SJSA1 (cell line): ENCODE measurements around the gene SPAG5. TPM values are rescaled to one million over a fixed set of nuclear protein-coding genes. Genes with fewer than 3 reads are reported as not detected.
A peak's percentile ranks its signal among the peaks of the same experiment; 100 is the strongest.
"Not testable (repeated sequence)": the region's sequence is repeated elsewhere in the genome, so short reads cannot be mapped to it uniquely, and the experiment has no call there.

ENCODE experiments used
- DNase-seq, 2 experiments: peaks; one replicate each; pipeline ENCODE4 v3.0.0-alpha.2; 2015 to 2020; ENCODE audit warnings: low spot score in 2 of 2, low read depth in 1 of 2
- H3K27ac ChIP-seq: fragments of 250-450 bp; sonication (Bioruptor Pico); 2 replicates; pipeline ENCODE4 v1.5.1; 2020; ENCODE audit warnings: mild to moderate bottlenecking, moderate library complexity
- H3K27me3 ChIP-seq: fragments of 250-450 bp; sonication (Bioruptor Pico); replicated peaks from 2 replicates; pipeline ENCODE4 v1.5.1; 2020; ENCODE audit warnings: mild to moderate bottlenecking, moderate library complexity
- H3K36me3 ChIP-seq: fragments of 250-450 bp; sonication (Bioruptor Pico); 2 replicates; pipeline ENCODE4 v1.5.1; 2020; ENCODE audit warnings: mild to moderate bottlenecking
- H3K4me1 ChIP-seq: fragments of 250-450 bp; sonication (Bioruptor Pico); replicated peaks from 2 replicates; pipeline ENCODE4 v1.6.1; 2021; ENCODE audit warnings: mild to moderate bottlenecking
- H3K4me3 ChIP-seq: fragments of 250-450 bp; sonication (Bioruptor Pico); 2 replicates; pipeline ENCODE4 v1.5.1; 2020; ENCODE audit warnings: mild to moderate bottlenecking
- H3K9me3 ChIP-seq: fragments of 250-450 bp; sonication (Bioruptor Pico); replicated peaks from 2 replicates; pipeline ENCODE4 v1.5.1; 2020; ENCODE audit warnings: mild to moderate bottlenecking
- total RNA-seq: library from RNA; depleted of rRNA; stranded (reverse); fragments of >200 nt; shearing (Covaris generic); gene quantifications from 2 replicates; pipeline ENCODE4 v1.2.3, GENCODE V29; 2014

SPAG5 gene
- total RNA-seq, 1 experiment from 2014 or later, result 108 TPM

- Histone ChIP-seq H3K27me3 (no peaks in the 10 kb centered on the region), H3K4me1 (no peaks in the 10 kb centered on the region), H3K27ac (no peak overlapping the region), H3K36me3 (peaks cover 96% of the 10 kb centered on the region), H3K4me3 (no peak overlapping the region), H3K9me3 (no peaks in the 10 kb centered on the region)
- DNase-seq, result no peak
Observed at GRCh38 chr17:28584434-28584833, 14.4 kb downstream of the SPAG5 start.

- DNase-seq, result no peak
- no peak overlapping the region for H3K27ac ChIP-seq
- no peaks in the 10 kb centered on the region for H3K4me1 ChIP-seq
- peaks cover 96% of the 10 kb centered on the region for H3K36me3 ChIP-seq
- H3K27me3 ChIP-seq, result no peaks in the 10 kb centered on the region
- H3K4me3 ChIP-seq, result no peak overlapping the region
- H3K9me3 ChIP-seq, result no peaks in the 10 kb centered on the region
Observed at GRCh38 chr17:28582513-28582912, 16.3 kb downstream of the SPAG5 start.

- Histone ChIP-seq H3K27ac (no peak overlapping the region), H3K27me3 (no peaks in the 10 kb centered on the region), H3K4me1 (peaks cover 6% of the 10 kb centered on the region; the same call in 1 of the 2 replicates), H3K9me3 (no peaks in the 10 kb centered on the region), H3K36me3 (peaks cover 92% of the 10 kb centered on the region), H3K4me3 (no peak overlapping the region)
- DNase-seq, result no peak
Observed at GRCh38 chr17:28580959-28581358, 17.9 kb downstream of the SPAG5 start.

- DNase-seq, result no peak
- no peak overlapping the region for H3K4me3 ChIP-seq
- H3K36me3 ChIP-seq, result peaks cover 88% of the 10 kb centered on the region
- no peak overlapping the region for H3K27ac ChIP-seq
- H3K27me3 ChIP-seq, result no peaks in the 10 kb centered on the region
- H3K4me1 ChIP-seq, result peaks cover 6% of the 10 kb centered on the region; the same call in 1 of the 2 replicates
- H3K9me3 ChIP-seq, result no peaks in the 10 kb centered on the region
Observed at GRCh38 chr17:28579526-28579925, 19.3 kb downstream of the SPAG5 start.

GRCh38 chr17:28578246-28579195 is 20.3 kb downstream of the SPAG5 start:
- Histone ChIP-seq H3K9me3 (no peaks in the 10 kb centered on the region), H3K36me3 (peaks cover 82% of the 10 kb centered on the region), H3K27ac (no peak overlapping the region), H3K4me3 (no peak overlapping the region), H3K4me1 (peaks cover 6% of the 10 kb centered on the region; the same call in 1 of the 2 replicates), H3K27me3 (no peaks in the 10 kb centered on the region)
- no peak for DNase-seq

GRCh38 chr17:28577466-28577824 is 21.4 kb downstream of the SPAG5 start:
- H3K4me1 ChIP-seq, result peaks cover 8% of the 10 kb centered on the region
- no peaks in the 10 kb centered on the region for H3K9me3 ChIP-seq
- no peak overlapping the region for H3K27ac ChIP-seq
- no peaks in the 10 kb centered on the region for H3K27me3 ChIP-seq
- H3K36me3 ChIP-seq, result peaks cover 71% of the 10 kb centered on the region
- no peak for DNase-seq
- H3K4me3 ChIP-seq, result no peak overlapping the region

GRCh38 chr17:28576758-28577465 is 21.9 kb downstream of the SPAG5 start, which contains the start of gene ALDOC:
Gene ALDOC (minus strand): TSS chr17:28576895. CDS start chr17:28575532, 1,363 bp downstream.
- Histone ChIP-seq H3K4me3 (no peak within 1 kb of the TSS), H3K4me1 (peaks cover 14% of the 10 kb centered on the region), H3K9me3 (no peaks in the 10 kb centered on the region), H3K27ac (no peak within 1 kb of the TSS), H3K36me3 (peaks cover 66% of the 10 kb centered on the region), H3K27me3 (no peaks in the 10 kb centered on the region)
- DNase-seq, result peak; percentile 62 to 87

- H3K27me3 ChIP-seq, DNase-seq: not testable (repeated sequence)
- H3K36me3 ChIP-seq, result peaks cover 62% of the 10 kb centered on the region
Observed at GRCh38 chr17:28576016-28576415, 22.8 kb downstream of the SPAG5 start.

GRCh38 chr17:28575126-28575795 is 23.6 kb downstream of the SPAG5 start:
- H3K4me1 ChIP-seq, result peaks cover 16% of the 10 kb centered on the region
- H3K27ac ChIP-seq, result no peak overlapping the region
- DNase-seq, result no peak
- H3K9me3 ChIP-seq, result no peaks in the 10 kb centered on the region
- H3K36me3 ChIP-seq, result peaks cover 56% of the 10 kb centered on the region
- no peak overlapping the region for H3K4me3 ChIP-seq
- no peaks in the 10 kb centered on the region for H3K27me3 ChIP-seq

More at GRCh38 chr17:28576016-28576415, 22.8 kb downstream of the SPAG5 start:
- not testable (repeated sequence) for H3K27ac ChIP-seq, H3K9me3 ChIP-seq, H3K4me3 ChIP-seq
- peaks cover 16% of the 10 kb centered on the region for H3K4me1 ChIP-seq

- no peaks in the 10 kb centered on the region for H3K9me3 ChIP-seq
- no peak for DNase-seq
- H3K36me3 ChIP-seq, result peaks cover 52% of the 10 kb centered on the region
- H3K4me3 ChIP-seq, result no peak overlapping the region
- peaks cover 16% of the 10 kb centered on the region for H3K4me1 ChIP-seq
- H3K27me3 ChIP-seq, result no peaks in the 10 kb centered on the region
- H3K27ac ChIP-seq, result no peak overlapping the region
Observed at GRCh38 chr17:28574526-28574925, 24.3 kb downstream of the SPAG5 start.

GRCh38 chr17:28573966-28574480 is 24.8 kb downstream of the SPAG5 start:
- no peaks in the 10 kb centered on the region for H3K27me3 ChIP-seq
- no peak overlapping the region for H3K4me3 ChIP-seq
- DNase-seq, result no peak
- H3K9me3 ChIP-seq, result no peaks in the 10 kb centered on the region
- peaks cover 16% of the 10 kb centered on the region for H3K4me1 ChIP-seq
- H3K27ac ChIP-seq, result no peak overlapping the region
- peaks cover 48% of the 10 kb centered on the region for H3K36me3 ChIP-seq

GRCh38 chr17:28573521-28573920 is 25.3 kb downstream of the SPAG5 start:
- H3K4me1 ChIP-seq, result peaks cover 16% of the 10 kb centered on the region
- peaks cover 43% of the 10 kb centered on the region for H3K36me3 ChIP-seq
- H3K27ac ChIP-seq, result no peak overlapping the region
- no peaks in the 10 kb centered on the region for H3K9me3 ChIP-seq
- no peak overlapping the region for H3K4me3 ChIP-seq
- no peak for DNase-seq
- H3K27me3 ChIP-seq, result no peaks in the 10 kb centered on the region

GRCh38 chr17:28573040-28573380 is 25.8 kb downstream of the SPAG5 start:
- Histone ChIP-seq H3K36me3 (peaks cover 38% of the 10 kb centered on the region), H3K4me1 (peaks cover 16% of the 10 kb centered on the region), H3K27ac (no peak overlapping the region), H3K27me3 (no peaks in the 10 kb centered on the region), H3K4me3 (no peak overlapping the region), H3K9me3 (no peaks in the 10 kb centered on the region)
- no peak for DNase-seq
